GM12864 (cell line): ENCODE data around the gene HERC4.
"Not testable (repeated sequence)": the region's sequence is repeated elsewhere in the genome, so short reads cannot be mapped to it uniquely, and the experiment has no call there.

Experiments
- DNase-seq: peaks from one replicate; pipeline ENCODE4 v3.0.0-alpha.2; 2011; ENCODE audit warnings: low read depth
- H3K4me3 ChIP-seq: 2 replicates; pipeline ENCODE4 v1.5.1; 2011; ENCODE audit warnings: mild to moderate bottlenecking, low read depth, low read length, control low read depth
- CTCF ChIP-seq: IDR thresholded peaks from 2 replicates; pipeline ENCODE4 v1.5.1; 2011; ENCODE audit warnings: low read depth, mild to moderate bottlenecking, moderate library complexity, low read length, control low read depth, inconsistent platforms; ENCODE audit errors: missing control alignments

HERC4 gene

GRCh38 chr10:68043030-68043429, 32.1 kb downstream of the HERC4 start:
- TF ChIP-seq CTCF, result no peak
- DNase-seq, result no peak
- no peak overlapping the region for H3K4me3 ChIP-seq

GRCh38 chr10:68032113-68032512, 43.0 kb downstream of the HERC4 start:
- no peak overlapping the region for H3K4me3 ChIP-seq
- TF ChIP-seq CTCF, result no peak

GRCh38 chr10:68027429-68027828, 47.7 kb downstream of the HERC4 start:
- TF ChIP-seq CTCF, result no peak
- no peak overlapping the region for H3K4me3 ChIP-seq
- no peak for DNase-seq

More at GRCh38 chr10:68032113-68032512, 43.0 kb downstream of the HERC4 start:
- DNase-seq, result no peak

GRCh38 chr10:68023292-68023691, 51.8 kb downstream of the HERC4 start:
- H3K4me3 ChIP-seq, result no peak overlapping the region
- no peak for TF ChIP-seq CTCF
- DNase-seq, result no peak

- H3K4me3 ChIP-seq, result not testable (repeated sequence)
Observed at GRCh38 chr10:68022324-68022723, 52.8 kb downstream of the HERC4 start.

GRCh38 chr10:68016519-68016918, 58.6 kb downstream of the HERC4 start:
- DNase-seq, result not testable (repeated sequence)

More at GRCh38 chr10:68022324-68022723, 52.8 kb downstream of the HERC4 start:
- DNase-seq, result not testable (repeated sequence)

GRCh38 chr10:68010426-68010940, 64.6 kb downstream of the HERC4 start:
- DNase-seq, result no peak
- no peak for TF ChIP-seq CTCF
- no peak overlapping the region for H3K4me3 ChIP-seq

More at GRCh38 chr10:68016519-68016918, 58.6 kb downstream of the HERC4 start:
- H3K4me3 ChIP-seq, result not testable (repeated sequence)

- DNase-seq, result no peak
- no peak overlapping the region for H3K4me3 ChIP-seq
- no peak for TF ChIP-seq CTCF
Observed at GRCh38 chr10:68007356-68007755, 67.7 kb downstream of the HERC4 start.
